Epithelial cell of prostate (primary cell): ENCODE measurements around the gene KCNQ4.

Experiments
- DNase-seq: peaks from one replicate; pipeline ENCODE4 v3.0.0-alpha.2; 2011; ENCODE audit warnings: low read depth, low spot score
- H3K27ac ChIP-seq: fragments of 450-650 bp; 2 replicates; pipeline ENCODE4 v1.5.1; 2017; ENCODE audit warnings: mild to moderate bottlenecking

The KCNQ4 gene

DNA sequence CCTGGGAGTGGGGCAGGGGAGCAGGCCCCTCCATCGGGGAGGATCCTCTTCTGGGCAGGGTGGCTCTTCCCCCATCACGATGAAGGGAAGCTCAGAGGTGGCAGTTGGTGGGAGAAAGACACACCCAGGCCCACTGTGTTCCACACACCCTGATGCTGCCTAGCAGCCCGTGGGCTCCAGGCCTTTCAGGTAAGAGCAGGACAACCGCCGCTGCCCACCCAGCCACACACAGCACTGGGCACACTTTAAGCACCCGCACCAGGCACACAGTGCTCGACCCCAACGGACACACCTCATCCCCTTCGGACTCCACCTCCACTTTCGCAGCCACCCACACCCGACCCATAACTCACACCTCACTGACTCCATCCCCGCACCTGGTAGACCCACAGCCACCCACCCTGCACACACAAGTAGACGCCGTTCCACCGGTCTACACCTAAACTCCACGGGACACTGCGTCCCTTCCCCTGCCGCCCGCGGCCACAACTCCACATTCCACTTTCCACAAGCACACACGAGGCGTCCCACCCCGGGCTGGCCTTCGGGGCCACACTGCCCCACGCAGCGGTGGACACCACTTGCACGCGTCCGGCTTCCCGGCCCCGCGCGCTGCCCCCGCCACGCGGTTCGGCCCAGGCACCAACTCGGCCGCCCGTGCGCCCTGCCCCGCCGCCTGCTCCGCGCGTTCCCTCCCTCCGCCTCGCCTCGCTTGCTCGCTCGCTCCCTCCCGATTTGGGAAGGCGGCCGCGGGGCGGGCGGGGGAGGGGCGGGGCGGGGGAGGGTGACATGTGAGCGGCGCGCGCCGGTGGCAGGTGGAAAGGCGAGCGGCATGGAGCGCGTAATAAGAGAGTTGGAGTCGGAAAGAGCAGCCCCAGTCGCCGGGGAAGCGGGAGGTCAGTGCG is at the start of gene KCNQ4:
Gene KCNQ4, plus strand, starts transcription at position 787 of the 905 bp plus-strand sequence. CDS start 307 bp downstream, outside the sequence.
- H3K27ac ChIP-seq = no peak within 1 kb of the TSS
- DNase-seq = no peak

DNA sequence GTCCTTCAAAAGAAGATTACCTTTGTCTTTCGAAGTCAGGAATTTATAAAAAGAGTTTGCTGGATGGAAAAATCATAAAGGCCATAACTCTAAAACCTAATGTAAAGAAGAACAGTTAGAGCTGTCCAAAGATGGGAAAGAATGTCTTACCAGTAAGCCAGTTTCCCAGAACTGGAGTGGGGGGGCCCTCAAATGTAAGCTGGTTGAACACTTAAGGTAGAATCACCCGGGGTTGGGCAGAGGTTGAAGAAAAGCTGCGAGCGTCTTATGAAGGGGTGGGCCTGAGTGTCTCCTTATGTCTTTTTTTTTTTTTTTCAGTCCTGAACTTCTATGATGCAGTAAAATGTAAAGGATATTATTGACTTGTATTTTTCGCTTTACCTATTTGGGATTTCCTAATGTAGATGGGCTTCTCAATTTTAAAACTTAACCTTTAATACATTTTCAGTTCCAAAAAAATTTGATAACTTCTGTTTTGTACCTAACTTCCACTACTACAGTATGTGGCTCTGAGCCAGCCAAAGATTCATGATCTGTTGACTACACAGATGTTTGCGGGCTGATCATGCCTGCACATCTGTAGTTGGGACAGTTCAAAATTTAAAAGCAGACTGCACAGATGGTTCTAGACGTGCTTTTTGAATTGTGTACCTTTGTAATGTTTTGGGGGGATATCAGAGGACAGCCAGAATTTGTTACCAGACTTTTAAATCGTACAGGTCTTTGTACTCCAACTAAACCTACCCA is 48.5 kb upstream of the KCNQ4 start:
- DNase-seq = no peak
- H3K27ac ChIP-seq = peak overlapping the region; percentile 53

DNA sequence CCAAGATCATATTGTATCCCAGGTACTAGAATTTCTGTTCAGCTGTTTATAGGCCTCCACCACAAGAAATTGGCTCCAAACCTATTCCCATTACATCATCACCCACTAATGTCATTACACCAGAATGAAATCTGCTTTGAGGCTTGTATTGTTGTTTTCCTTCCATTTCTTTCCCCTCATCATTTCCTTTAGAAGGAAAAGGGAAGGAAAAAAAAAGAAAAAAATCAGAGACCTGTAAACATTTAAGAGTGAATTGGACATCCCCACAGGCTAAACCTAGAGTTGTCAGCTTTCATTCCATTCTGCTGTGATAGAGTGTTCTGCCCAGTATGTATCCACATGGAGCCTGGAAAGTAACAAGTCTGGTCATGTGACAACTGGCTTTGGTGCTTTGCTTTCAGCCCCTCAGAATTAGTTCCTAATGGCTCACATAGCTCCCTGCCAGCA is 47.5 kb upstream of the KCNQ4 start:
- H3K27ac ChIP-seq = peak overlapping the region; percentile 53
- DNase-seq = no peak

DNA sequence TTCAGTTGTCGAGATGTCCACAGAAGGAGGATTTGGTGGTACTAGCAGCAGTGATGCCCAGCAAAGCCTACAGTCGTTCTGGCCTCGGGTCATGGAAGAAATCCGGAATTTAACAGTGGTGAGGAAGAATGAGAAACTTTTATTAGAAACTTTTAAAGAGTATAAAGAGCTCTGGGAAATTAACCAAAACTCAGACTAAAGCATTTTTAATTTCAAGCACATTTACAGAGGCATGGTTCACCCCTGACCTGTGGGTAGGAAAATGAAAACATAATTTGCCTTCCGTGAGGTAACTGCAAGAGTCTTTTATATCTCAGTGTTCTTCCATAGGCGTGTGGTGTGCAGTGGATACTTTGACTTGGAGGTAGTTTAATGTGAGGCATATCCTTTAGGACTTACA is 44.8 kb upstream of the KCNQ4 start:
- DNase-seq = no peak
- no peak overlapping the region for H3K27ac ChIP-seq

DNA sequence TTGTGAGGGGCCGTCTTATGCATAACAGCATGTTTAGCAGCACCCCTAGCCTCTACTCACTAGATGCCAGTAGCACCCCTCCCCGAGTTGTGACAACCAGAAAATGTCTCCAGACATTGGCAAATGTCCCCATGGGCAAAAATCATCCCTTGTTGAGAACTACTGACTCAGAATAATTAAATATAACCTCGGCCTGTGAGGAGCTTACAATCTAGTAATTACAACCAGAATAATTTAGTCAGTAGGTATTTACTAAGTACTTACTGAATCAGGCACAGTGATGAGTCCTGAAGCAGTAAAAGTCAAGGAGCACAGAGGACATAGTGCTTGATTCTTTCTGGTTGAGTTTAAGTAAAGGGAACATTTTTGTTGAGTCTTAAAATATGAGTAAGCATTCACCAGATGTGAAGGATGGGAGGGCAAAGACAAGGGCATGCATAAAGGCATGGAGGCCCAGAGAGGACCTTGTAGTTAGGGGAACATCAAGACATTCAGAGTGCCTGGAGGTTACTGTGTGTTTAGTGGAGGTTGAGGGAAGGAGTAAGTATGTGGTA is 44.1 kb upstream of the KCNQ4 start:
- H3K27ac ChIP-seq = no peak overlapping the region
- no peak for DNase-seq

DNA sequence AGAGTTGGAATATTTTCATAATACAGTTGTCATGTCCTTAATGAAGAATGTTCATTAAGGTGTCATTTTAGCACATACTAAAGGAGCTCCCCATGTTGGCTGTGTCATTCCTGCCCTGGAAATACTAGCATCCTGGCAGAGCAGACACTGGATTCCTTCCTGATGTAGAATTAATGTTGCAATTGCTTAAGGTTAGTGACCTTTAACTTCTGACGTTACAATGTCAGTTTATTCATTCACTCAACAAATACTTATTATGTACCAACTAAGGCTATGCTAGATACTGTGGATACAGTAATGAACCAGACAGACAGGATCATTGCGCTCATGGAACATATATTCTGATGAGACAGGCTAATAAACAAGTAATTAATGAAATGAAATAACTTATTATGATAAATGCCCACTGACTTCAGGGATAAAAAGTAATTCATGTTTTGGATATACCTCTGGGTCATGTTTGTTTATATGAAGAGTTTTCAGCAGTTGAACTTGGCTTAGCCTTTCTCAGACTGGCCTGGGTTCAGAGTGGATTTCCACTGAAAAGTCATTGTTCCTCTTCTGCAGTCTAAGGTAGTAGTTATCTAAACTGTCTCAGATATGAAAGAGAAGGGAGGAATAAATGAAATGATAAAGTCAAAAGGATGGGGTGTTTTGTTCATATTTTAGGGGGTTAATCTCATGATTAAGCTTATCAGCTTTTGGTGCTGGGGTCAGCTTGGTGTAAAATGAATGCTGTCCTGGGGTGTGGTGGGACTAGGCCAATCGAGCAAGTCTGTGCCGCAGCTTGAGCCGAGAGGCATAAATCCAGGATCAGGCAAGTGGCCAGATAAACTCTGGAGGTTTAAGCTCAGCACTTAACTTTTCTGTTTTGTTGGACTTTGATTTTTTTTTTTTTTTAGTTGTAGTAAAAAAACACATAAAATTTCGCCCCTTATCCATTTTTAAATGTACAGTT is 43.3 kb upstream of the KCNQ4 start:
- no peak for DNase-seq
- H3K27ac ChIP-seq = no peak overlapping the region

DNA sequence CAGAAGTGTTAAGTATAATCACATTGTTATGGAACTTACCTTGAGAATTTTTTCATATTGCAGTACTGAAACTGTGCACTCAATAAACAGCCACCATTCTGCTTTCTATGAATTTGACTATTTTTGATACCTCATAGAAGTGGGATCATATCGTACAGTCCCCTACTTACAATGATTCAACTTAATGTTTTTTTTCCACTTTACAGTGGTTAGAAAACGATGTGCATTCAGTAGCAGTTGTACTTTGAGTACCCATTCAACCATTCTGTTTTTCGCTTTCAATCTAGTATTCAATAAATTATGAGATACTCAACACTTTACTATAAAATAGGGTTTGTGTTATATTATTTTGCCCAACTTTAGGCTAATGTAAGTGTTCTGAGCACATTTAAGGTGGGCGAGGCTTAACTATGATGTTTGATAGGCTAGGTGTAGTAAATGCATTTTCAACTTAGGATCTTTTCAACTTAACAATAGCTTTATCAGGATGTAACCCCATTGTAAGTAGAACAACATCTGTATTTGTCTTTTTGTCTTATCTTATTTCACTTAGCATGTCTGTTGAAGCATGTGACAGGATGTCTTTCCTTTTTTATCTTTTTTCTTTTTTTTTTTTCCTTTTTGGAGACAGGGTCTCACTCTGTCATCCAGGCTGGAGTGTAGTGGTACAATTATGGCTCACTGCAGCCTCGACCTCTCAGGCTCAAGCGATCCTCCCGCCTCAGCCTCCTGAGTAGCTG is 42.4 kb upstream of the KCNQ4 start:
- H3K27ac ChIP-seq = no peak overlapping the region
- DNase-seq = no peak

DNA sequence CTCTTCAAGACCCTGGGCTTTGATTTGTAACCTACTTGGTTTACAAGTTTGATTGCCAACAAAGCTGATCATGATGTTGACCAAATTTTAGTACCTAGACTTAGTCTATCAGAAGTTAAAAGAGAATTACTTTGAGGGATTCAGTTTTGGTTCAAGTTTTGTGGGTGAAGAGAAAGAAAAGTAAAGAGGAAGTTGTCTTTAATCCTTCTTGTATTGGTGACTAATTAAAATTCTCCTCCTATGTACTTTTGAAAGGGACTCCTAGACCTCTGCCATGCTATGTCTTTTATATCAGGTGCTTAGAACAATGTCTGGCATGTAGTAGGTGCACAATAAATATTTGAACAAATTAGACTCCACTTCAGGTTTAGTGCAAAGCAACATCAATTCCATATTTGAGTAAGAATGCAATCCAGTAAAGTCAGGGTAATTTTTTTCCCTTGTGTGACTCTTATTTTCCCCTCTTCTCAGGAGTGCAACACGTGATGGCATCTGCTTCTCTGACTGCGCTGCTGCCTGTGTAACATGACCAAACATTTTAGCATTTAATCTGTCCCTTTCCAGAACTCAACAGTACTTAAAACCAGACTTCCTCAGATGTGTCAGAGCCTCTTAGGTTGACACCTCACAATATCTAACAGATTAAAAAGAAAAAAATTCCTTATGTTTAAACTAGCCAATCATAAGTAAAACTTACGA is 41.1 kb upstream of the KCNQ4 start:
- DNase-seq = no peak
- H3K27ac ChIP-seq = no peak overlapping the region

DNA sequence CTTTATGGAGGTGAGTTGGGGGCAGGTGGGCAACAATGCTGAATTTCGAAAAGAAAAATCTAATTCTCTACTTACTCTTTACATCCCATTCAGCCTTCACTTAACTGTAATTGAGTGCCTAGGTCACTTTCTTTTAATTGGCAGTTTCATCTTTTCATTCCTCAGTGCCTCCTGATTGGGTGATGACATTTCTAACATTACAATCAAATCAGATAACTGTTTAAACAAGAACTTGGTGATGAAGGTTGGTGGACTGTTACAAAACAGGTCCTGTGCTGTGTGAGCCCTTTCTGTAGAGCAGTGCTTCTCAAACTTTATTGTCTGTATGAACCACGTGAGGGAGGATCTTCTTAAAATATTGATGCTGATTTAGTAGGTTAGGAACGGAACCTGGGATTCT is 40.1 kb upstream of the KCNQ4 start:
- no peak for DNase-seq
- no peak overlapping the region for H3K27ac ChIP-seq

DNA sequence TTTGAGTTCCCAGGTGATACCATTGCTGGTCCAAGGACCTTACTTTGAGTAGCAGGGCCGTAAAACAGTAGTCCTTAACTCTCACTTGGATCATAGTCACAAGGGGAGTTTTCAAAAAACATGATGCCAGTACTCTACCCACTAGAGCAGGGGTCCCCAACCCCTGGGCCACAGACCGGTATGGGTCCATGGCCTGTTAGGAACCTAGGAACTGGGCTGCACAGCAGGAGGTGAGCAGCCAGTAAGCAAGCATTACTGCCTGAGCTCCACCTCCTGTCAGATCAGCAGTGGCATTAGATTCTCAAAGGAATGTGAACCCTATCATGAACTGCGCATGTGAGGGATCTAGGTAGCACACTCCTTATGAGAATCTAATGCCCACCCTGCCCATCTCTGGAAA is 39.7 kb upstream of the KCNQ4 start:
- H3K27ac ChIP-seq = no peak overlapping the region
- DNase-seq = no peak

DNA sequence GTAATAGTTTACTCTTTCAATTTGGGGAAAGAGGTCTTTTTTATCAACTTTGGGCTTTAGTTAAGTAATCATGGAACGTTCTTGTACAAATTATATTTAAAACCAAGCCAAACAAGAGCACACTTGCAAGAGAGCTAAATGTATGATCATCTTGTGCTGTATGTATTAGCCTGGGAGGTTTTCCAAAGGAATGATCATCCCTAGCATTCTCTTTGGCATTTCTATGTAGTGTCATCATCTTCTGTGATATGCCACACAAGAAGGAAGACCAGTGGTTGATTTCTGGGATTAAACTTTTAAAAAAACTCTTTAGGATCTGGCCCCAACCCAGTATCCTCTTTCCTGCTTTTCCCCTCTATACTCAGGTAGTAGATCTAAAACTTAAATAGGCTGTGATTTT is 38.4 kb upstream of the KCNQ4 start:
- no peak for DNase-seq
- H3K27ac ChIP-seq = no peak overlapping the region

DNA sequence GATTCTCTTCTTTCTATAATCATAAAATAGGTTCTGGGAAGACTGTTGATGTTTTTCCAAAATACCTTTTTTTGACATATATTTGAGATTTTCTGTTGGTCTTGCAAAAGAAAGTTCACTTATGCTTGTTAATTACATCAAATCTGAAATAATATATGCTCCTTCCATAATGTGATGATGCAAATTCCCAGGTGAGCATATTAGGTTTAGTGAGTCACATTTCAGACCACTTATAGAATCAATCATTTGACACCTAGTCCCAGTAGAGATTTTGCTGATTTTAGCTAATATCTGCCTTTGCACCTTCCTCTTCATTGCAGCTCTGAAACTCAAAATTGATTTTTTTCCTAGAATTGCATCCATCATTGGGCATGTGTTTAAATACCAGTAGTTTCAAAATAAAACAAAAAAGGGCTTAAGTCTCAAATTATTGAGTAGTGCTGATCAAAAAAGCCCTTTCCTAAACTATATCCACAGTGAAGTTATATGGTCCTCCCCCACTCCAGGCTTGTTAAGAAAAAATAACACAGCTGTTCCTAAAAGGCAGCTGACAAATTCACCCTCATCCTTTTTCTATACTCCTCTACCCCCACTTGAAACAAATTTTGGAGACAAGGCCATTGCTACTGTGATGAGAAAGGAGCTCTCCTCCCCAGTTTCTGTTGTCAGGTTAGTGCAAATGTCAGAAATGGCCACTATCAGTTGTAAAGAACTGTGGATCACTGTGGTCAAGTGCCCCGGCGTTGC is 37.1 kb upstream of the KCNQ4 start:
- DNase-seq = no peak
- H3K27ac ChIP-seq = no peak overlapping the region

DNA sequence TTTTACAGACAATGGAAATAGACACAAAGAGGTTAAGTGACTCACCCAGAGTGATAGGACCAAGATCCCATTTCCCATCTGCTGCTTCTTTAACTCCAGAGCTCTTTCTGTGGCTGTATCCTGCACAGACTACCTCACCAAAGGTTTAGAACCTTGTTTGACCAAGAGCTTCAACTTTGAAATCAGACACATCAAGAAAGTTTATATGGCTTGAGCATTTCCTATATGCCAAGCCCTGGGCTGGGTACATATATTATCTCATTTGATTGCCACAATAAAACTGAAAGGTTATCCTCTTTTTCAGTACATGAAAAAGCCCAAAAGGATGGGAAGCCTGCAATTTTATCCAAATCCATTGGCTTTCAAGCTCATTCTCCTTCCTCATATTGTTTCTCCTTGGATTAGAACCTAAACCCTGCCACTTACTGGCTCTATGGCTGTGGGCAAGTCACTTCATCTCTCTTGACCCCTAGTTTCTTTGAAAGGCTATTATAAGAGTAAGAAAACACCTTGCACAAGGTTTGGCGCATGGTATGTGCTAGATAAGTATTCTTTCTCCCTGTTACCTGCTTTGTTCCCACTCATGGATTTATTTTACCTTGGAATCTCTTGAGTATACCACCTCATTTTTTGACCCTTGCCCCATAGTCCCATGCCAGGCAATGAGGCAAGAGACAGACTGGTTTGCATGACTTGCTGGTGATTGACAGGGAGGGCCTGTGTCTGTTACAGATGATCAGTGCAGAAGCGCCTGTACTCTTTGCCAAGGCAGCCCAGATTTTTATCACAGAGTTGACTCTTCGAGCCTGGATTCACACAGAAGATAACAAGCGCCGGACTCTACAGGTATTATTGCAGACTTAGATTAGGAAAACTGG is 34.5 kb upstream of the KCNQ4 start:
- DNase-seq = no peak
- H3K27ac ChIP-seq = no peak overlapping the region

DNA sequence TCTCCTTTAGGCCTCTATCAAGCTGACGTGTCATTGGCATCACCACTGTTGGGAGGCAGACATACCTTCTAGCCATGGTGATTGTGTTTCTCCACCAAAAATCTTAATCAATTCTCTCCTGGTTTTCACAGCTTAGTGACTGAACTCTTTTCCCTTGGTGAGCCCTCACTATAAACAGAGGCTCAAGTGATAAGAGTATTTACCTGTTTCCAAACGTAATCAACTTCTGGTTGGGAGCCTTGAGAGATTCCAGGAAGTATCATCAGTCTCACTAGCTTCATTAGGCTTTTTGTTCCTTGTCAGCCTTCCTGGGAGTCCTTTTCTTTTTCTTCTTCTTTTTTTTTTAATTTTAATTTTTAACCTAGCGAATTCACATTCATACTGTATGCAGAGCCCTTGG is 33.8 kb upstream of the KCNQ4 start:
- DNase-seq = no peak
- peak overlapping the region; percentile 7 for H3K27ac ChIP-seq

DNA sequence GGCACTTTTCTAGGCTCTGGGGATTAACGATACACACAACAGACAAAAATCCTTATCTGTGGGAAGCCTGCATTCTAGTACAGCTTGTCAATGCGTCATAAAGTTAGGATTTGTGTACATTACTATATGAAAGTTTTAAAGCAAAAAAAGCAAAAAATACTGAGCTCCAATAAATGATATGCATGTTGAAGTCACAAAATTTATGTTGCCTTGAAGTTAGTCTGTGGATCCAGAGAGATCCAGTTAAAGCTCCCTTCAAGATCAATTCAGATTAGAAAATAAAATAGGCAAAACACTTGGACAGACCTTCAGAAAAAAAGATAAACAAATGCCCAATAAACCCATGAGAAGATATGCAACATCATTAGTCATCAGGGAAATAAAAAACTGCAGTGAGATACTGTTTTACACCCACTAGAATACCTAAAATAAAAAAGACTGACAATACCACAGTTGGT is 33.1 kb upstream of the KCNQ4 start:
- H3K27ac ChIP-seq = peak overlapping the region; percentile 7
- DNase-seq = no peak

DNA sequence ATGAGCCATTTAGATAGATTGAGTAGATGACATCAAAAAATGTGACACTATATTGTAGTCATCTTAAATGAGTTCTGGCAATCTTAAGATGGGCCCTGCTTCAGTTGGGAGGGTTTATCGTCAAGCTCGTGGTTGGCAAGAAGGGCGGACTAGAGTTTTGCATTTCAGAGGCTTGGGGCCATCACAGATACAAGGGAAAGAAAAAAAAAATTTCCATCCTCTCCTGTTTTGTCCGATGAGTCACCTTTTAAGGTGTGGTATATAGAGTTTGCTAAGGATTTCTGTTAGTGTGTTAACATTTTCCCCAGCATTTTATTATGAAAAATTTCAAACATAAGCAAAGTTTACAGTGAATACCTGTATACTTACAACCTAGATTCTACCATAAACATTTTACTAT is 31.8 kb upstream of the KCNQ4 start:
- no peak for DNase-seq

More for the DNA sequence above, 31.8 kb upstream of the KCNQ4 start:
- no peak overlapping the region for H3K27ac ChIP-seq
